Left renal pelvis (tissue), 4 donors: ENCODE data around the gene ETHE1. TPM values are rescaled to one million over a fixed set of nuclear protein-coding genes. Genes with fewer than 3 reads are reported as not detected.

Source experiments
- DNase-seq, 4 donors: peaks; one replicate each; pipeline ENCODE4 v3.0.0-alpha.2; 2013; ENCODE audit warnings: low read depth in 4 of 4, low spot score in 3 of 4
- polyA plus RNA-seq, 4 donors: library from polyadenylated mRNA; unstranded; fragments of 120-200 nt; gene quantifications; one replicate each; pipeline ENCODE4 v1.2.1, GENCODE V29; 2013; ENCODE audit not compliant: insufficient read length in 4 of 4

Gene ETHE1
- polyA plus RNA-seq, 4 donors, result 22.2 to 30.4 (median 25.6) TPM

- DNase-seq, result no peak
Observed at GRCh38 chr19:43468354-43469159, 58.4 kb downstream of the ETHE1 start.

- no peak for DNase-seq
Observed at GRCh38 chr19:43467730-43468129, 59.3 kb downstream of the ETHE1 start.

GRCh38 chr19:43467276-43467675, 59.7 kb downstream of the ETHE1 start:
- DNase-seq, result no peak

- DNase-seq, result no peak
Observed at GRCh38 chr19:43466793-43467192, 60.2 kb downstream of the ETHE1 start.

GRCh38 chr19:43465468-43466120, 61.4 kb downstream of the ETHE1 start, which contains the start of gene LYPD3:
LYPD3 (minus strand) TSS chr19:43465608; CDS start chr19:43465571, 37 bp downstream.
- DNase-seq, result no peak

GRCh38 chr19:43464134-43464775, 62.7 kb downstream of the ETHE1 start:
- DNase-seq, result peak in 3 of 4 donors; percentile 25 to 49 (median 37)

GRCh38 chr19:43463381-43464133, 63.4 kb downstream of the ETHE1 start:
- DNase-seq, result peak; percentile 83 to 90 (median 87)

- DNase-seq, result no peak
Observed at GRCh38 chr19:43462785-43463380, 64.1 kb downstream of the ETHE1 start.

- DNase-seq, result no peak
Observed at GRCh38 chr19:43462383-43462782, 64.6 kb downstream of the ETHE1 start.

GRCh38 chr19:43461303-43461702, 65.7 kb downstream of the ETHE1 start:
- no peak for DNase-seq

- no peak for DNase-seq
Observed at GRCh38 chr19:43460362-43461016, 66.5 kb downstream of the ETHE1 start.

GRCh38 chr19:43457809-43458208, 69.2 kb downstream of the ETHE1 start:
- DNase-seq, result no peak

Other genes with a start within 250 kb of the ETHE1 start
- under 1 TPM in 3 of 4 donors, not detected in 1; 0.40 to 0.66 (median 0.46) TPM for gene CD177, start 173.5 kb downstream of the ETHE1 start, polyA plus RNA-seq
- under 1 TPM in 1 of 4 donors, not detected in 3; 0.11 TPM for gene TEX101, start 112.3 kb downstream of the ETHE1 start, polyA plus RNA-seq
- 1 to 10 TPM; 1.3 to 4.1 (median 2.7) TPM for gene LYPD3, start 61.6 kb downstream of the ETHE1 start, polyA plus RNA-seq
- 10 to 100 TPM in 1 of 4 donors, 1 to 10 TPM in 3; 6.2 to 11.6 (median 8.2) TPM for gene PHLDB3, start 22.5 kb downstream of the ETHE1 start, polyA plus RNA-seq
- gene ZNF575, start 6.0 kb upstream of the ETHE1 start, polyA plus RNA-seq, result 1 to 10 TPM; 2.1 to 5.8 (median 2.4) TPM
- gene XRCC1, start 48.3 kb upstream of the ETHE1 start, polyA plus RNA-seq, result 10 to 100 TPM; 49.1 to 67.6 (median 57.3) TPM
- 10 to 100 TPM; 15.6 to 21.0 (median 18.8) TPM for gene PINLYP, start 48.6 kb upstream of the ETHE1 start, polyA plus RNA-seq
- 10 to 100 TPM; 12.0 to 22.0 (median 17.2) TPM for gene IRGQ, start 68.9 kb upstream of the ETHE1 start, polyA plus RNA-seq
- gene ZNF576, start 69.4 kb upstream of the ETHE1 start, polyA plus RNA-seq, result 10 to 100 TPM in 3 of 4 donors, 1 to 10 TPM in 1; 9.8 to 12.5 (median 11.2) TPM
- 1 to 10 TPM in 2 of 4 donors, under 1 TPM in 2; 0.41 to 2.3 (median 1.2) TPM for gene SRRM5, start 84.9 kb upstream of the ETHE1 start, polyA plus RNA-seq
- 100 to 1,000 TPM in 1 of 4 donors, 10 to 100 TPM in 3; 75.2 to 118 (median 83.7) TPM for gene ZNF428, start 92.4 kb upstream of the ETHE1 start, polyA plus RNA-seq
- gene CADM4, start 112.6 kb upstream of the ETHE1 start, polyA plus RNA-seq, result 10 to 100 TPM; 30.7 to 54.3 (median 43.1) TPM
- 10 to 100 TPM in 3 of 4 donors, 1 to 10 TPM in 1; 6.2 to 12.8 (median 10.6) TPM for gene PLAUR, start 143.0 kb upstream of the ETHE1 start, polyA plus RNA-seq
- gene IRGC, start 188.9 kb upstream of the ETHE1 start, polyA plus RNA-seq, result not detected
- gene SMG9, start 227.8 kb upstream of the ETHE1 start, polyA plus RNA-seq, result 10 to 100 TPM; 39.9 to 67.8 (median 46.7) TPM